SJSA1 (cell line): Measurements from ENCODE around the gene LIG3. TPM values are rescaled to one million over a fixed set of nuclear protein-coding genes. Genes with fewer than 3 reads are reported as not detected.
"Not testable (repeated sequence)": the region's sequence is repeated elsewhere in the genome, so short reads cannot be mapped to it uniquely, and the experiment has no call there.

Experiments used
- DNase-seq, 2 experiments: peaks; one replicate each; pipeline ENCODE4 v3.0.0-alpha.2; 2015 to 2020; ENCODE audit warnings: low spot score in 2 of 2, low read depth in 1 of 2
- H3K27ac ChIP-seq: fragments of 250-450 bp; sonication (Bioruptor Pico); 2 replicates; pipeline ENCODE4 v1.5.1; 2020; ENCODE audit warnings: mild to moderate bottlenecking, moderate library complexity
- H3K27me3 ChIP-seq: fragments of 250-450 bp; sonication (Bioruptor Pico); replicated peaks from 2 replicates; pipeline ENCODE4 v1.5.1; 2020; ENCODE audit warnings: mild to moderate bottlenecking, moderate library complexity
- H3K36me3 ChIP-seq: fragments of 250-450 bp; sonication (Bioruptor Pico); 2 replicates; pipeline ENCODE4 v1.5.1; 2020; ENCODE audit warnings: mild to moderate bottlenecking
- H3K4me1 ChIP-seq: fragments of 250-450 bp; sonication (Bioruptor Pico); replicated peaks from 2 replicates; pipeline ENCODE4 v1.6.1; 2021; ENCODE audit warnings: mild to moderate bottlenecking
- H3K4me3 ChIP-seq: fragments of 250-450 bp; sonication (Bioruptor Pico); 2 replicates; pipeline ENCODE4 v1.5.1; 2020; ENCODE audit warnings: mild to moderate bottlenecking
- H3K9me3 ChIP-seq: fragments of 250-450 bp; sonication (Bioruptor Pico); replicated peaks from 2 replicates; pipeline ENCODE4 v1.5.1; 2020; ENCODE audit warnings: mild to moderate bottlenecking
- total RNA-seq: library from RNA; depleted of rRNA; stranded (reverse); fragments of >200 nt; shearing (Covaris generic); gene quantifications from 2 replicates; pipeline ENCODE4 v1.2.3, GENCODE V29; 2014

Gene LIG3
- total RNA-seq, 1 experiment from 2014 or later = 26.0 TPM

DNA sequence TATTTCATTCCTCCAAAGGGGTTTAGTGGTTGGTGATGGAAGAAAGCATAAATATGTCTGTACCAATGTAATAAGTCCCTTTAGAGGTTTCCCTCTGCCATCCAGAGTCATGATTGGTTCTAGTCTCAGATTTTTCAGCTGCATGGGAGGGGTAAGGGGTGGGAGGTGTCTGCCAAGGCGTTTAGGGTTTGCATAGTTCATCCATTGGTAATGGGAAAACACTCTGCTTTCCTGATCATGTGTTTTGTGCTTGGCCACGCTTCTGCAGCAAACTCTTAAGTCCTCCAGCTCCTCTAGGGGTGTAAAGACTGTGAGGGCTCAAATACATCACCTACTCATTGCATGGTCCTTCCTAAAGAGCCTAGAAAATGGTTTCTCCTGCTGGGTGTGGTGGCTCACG, 29.8 kb downstream of the LIG3 start:
- no peaks in the 10 kb centered on the region for H3K27me3 ChIP-seq
- H3K4me3 ChIP-seq = no peak overlapping the region
- no peaks in the 10 kb centered on the region for H3K9me3 ChIP-seq
- no peak overlapping the region for H3K27ac ChIP-seq
- peaks cover 11% of the 10 kb centered on the region for H3K36me3 ChIP-seq
- no peaks in the 10 kb centered on the region for H3K4me1 ChIP-seq
- DNase-seq = no peak

DNA sequence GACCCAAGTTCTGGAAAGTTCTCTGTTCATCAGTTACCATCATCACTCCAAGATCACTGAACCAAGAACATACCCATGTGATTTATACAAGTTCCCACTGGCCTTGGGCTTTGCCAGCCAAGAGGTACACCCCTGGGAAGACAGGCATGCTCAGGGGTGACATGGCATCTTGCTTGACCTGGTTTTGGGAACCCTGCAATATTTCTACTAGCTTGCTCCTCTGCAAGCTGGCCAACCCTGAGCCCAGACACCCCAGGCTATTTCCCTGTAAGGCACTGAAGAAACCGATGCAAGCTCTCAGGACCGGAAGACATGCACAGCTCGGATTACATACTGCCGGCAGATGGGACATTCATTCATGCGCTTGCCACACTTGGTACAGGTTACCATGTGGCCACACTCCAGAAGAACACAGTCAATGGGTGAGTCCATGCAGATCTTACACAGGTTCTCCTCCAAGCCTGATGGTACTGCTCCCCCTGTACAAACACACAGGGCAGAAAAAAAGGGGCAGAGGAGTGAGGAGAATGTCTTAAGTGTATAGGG, 31.4 kb downstream of the LIG3 start:
- no peak overlapping the region for H3K4me3 ChIP-seq
- no peaks in the 10 kb centered on the region for H3K9me3 ChIP-seq
- H3K27me3 ChIP-seq = no peaks in the 10 kb centered on the region
- peaks cover 26% of the 10 kb centered on the region for H3K36me3 ChIP-seq
- no peaks in the 10 kb centered on the region for H3K4me1 ChIP-seq
- no peak overlapping the region for H3K27ac ChIP-seq
- DNase-seq = no peak

DNA sequence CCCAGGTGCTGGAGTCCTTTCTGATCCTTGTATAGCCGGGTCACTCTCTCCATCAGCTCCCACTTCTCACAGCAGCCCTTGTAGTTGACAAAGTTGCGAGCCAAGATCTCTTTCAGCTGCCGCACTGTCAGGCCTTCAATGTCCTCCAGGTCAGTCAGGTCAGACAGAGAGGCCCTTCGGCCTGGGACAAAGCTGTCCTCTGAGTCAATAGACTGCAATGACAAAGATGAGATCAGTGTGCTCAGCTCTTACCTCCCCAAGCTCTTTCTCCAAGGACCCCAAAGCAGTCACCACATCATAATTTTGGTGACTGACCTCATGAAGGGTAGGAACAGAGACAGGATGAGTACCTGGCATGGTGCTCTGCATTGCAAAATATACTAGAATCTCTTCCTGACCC, 36.1 kb downstream of the LIG3 start:
- Histone ChIP-seq H3K4me1 (no peaks in the 10 kb centered on the region), H3K9me3 (no peaks in the 10 kb centered on the region), H3K36me3 (peaks cover 35% of the 10 kb centered on the region), H3K4me3 (no peak overlapping the region), H3K27ac (no peak overlapping the region), H3K27me3 (no peaks in the 10 kb centered on the region)
- DNase-seq = no peak

DNA sequence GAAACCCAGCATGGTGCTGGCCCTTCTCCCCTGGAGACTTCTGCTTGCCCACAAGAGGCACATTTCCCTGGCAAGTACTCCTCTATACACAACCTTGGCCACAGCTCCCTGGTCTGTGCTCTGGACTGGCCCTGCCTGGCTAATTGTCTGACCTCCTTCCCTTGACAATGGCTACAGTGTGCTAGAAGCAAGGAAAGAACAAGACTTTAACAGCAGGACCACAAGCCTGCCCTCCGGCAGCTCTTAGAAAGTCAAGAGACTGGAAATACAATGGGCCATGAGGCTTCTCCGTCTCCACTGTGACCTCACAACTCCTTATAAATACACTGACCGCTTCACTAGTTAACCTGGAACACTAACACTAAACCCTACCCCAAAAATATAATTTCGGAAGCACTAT, 36.7 kb downstream of the LIG3 start:
- no peaks in the 10 kb centered on the region for H3K9me3 ChIP-seq
- no peak for DNase-seq
- peaks cover 35% of the 10 kb centered on the region for H3K36me3 ChIP-seq
- no peaks in the 10 kb centered on the region for H3K27me3 ChIP-seq
- H3K4me1 ChIP-seq = peaks cover under 1% of the 10 kb centered on the region; the same call in 1 of the 2 replicates
- no peak overlapping the region for H3K4me3 ChIP-seq
- no peak overlapping the region for H3K27ac ChIP-seq

DNA sequence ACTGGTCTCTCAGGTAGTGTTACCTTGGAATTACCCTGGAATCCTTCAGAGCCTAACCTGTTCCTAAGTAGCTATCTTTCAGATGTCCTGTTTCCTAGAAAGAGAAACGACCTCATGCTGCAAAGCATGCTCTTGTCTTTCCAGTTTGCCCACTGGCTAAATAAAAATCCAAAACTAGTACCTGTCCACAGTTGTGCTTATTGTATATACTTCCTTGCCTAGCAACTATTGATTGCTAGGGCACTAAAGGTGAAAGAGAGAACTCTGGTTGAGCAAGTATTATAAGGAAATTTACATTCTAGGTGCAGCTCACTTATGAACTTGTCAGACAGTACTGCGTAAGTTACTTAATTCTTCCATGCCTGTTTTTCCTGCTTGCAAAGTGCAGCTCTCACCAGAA, 38.5 kb downstream of the LIG3 start:
- H3K4me3 ChIP-seq = no peak overlapping the region
- DNase-seq = no peak
- H3K27me3 ChIP-seq = no peaks in the 10 kb centered on the region

DNA sequence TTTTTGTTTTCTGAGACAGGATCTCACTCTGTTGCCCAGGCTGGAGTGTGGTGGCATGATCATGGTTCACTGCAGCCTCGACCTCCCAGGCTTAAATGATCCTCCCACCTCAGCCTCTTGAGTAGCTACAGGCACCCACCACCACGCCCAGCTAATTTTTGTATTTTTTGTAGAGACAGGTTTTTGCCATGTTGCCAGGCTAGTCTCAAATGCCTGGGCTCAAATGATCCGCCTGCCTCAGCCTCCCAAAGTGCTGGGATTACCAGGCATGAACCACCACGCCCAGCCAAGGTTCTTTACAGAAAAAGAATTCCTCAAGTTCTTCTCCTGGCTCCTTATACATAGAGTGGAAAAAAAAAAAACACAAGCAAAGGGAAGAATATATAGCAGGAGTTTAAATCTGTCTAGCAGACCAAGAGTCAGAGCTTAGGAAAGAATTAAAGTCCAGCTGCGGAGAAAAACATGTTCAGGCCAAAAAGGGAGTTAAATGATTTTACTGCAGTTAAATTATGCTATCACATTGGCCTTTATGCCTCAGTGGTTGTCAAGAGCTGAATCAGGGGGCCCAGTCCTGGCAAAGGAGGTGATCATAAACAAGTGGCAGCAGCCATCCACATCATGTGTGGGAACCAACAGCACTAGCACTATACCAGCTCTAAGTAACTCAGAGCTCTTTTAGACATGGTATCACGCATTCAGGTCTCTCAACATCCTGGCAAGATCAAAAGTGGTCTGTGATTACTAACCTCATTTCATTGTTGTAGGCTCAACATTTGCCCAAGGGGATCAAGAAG, 39.3 kb downstream of the LIG3 start:
- no peaks in the 10 kb centered on the region for H3K9me3 ChIP-seq
- no peak overlapping the region for H3K4me3 ChIP-seq
- H3K4me1 ChIP-seq = peaks cover 11% of the 10 kb centered on the region
- no peak overlapping the region for H3K27ac ChIP-seq
- DNase-seq = no peak
- peaks cover 32% of the 10 kb centered on the region for H3K36me3 ChIP-seq
- H3K27me3 ChIP-seq = no peaks in the 10 kb centered on the region

More for the DNA sequence above, 38.5 kb downstream of the LIG3 start:
- Histone ChIP-seq H3K4me1 (peaks cover 11% of the 10 kb centered on the region), H3K9me3 (no peaks in the 10 kb centered on the region), H3K36me3 (peaks cover 32% of the 10 kb centered on the region), H3K27ac (no peak overlapping the region)

DNA sequence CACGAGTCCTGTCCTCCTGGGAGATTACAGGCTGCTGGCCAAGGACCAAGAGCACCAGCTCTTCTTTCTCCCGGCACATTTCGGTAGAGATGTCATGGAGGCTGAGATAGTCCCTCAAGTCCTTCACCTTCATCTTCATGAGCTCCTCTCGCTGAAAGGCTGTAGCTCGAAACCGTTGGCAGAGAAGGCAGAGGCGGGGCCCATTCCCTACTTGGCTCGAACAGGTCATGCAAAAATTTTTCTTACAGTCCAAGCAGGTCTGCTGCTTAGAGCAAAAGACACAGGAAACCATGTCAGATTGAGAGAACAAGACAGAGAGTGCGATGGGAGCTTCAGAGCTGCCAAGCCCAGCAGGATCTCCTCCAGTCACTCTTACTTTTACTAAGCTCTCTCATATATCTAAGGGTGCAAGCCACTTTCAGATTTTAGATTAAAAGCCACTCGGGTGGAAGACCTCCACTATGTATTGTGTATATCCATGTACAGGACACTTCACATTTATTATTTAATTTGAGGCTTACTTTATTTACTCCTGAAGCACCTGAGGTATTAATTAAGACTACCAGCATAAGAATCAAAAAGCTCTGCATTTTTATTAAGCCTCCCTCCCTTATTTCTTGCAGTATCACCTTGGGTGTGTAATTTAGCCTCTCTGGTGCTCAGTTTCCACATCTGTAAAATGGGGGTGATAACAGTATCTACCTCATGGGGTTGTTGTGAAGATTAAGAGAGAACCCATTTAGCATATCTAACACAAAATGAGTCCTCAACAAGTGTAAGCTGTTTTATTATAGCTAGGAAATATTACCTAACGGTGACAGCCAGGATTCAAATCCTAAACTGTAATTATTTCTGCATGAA, 41.4 kb downstream of the LIG3 start:
- Histone ChIP-seq H3K36me3 (peaks cover 21% of the 10 kb centered on the region), H3K4me1 (peaks cover 11% of the 10 kb centered on the region), H3K27me3 (no peaks in the 10 kb centered on the region), H3K9me3 (no peaks in the 10 kb centered on the region), H3K4me3 (no peak overlapping the region), H3K27ac (peak overlapping the region; percentile 48)
- no peak for DNase-seq

DNA sequence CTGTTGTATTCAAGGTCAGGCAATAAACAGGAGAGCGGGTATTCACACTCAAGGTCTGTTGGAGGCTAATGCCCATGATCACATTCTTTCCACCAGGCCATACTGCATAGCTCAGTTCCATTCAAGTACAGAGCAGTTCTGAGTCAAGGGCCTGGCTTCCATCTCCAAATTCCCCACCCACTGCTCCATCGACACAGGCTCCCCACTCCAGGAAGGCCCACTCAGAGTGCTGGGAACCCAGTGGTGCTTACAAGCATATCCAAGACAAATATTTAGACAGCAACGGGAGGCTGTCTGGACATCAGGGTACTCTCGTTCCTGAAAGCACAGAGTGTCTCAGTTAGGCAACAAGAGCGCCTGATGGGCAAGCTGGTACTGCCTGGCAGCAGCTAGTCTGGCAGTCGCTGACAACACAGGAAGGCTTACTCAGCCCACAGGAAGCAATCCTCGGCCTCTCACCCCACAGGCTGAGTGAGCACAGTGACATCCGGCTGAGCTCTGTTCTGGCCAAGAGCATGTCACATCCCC, 42.3 kb downstream of the LIG3 start:
- Histone ChIP-seq H3K27ac (peak overlapping the region; percentile 48), H3K27me3 (no peaks in the 10 kb centered on the region), H3K36me3 (peaks cover 16% of the 10 kb centered on the region), H3K4me3 (no peak overlapping the region), H3K4me1 (peaks cover 11% of the 10 kb centered on the region), H3K9me3 (no peaks in the 10 kb centered on the region)
- peak; percentile 46 to 68 for DNase-seq

DNA sequence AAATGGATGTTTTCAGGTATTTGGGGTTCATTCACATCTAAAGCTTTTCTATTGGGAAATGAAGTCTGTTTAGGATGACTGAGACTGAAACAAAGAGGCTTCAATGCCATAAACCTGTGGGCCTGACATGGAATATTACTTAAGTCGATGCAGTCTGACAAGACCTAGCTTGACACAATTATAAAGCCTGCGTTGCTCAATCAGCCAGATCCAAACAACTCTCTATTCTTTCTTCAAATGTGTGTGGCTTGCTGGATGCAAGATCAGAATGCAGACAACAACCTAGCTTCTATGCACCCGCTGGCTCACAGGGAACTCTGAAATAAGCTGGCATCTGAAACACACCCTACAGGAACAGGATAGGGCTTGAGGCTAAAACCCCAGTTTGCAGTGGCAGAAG, 43.2 kb downstream of the LIG3 start:
- no peak overlapping the region for H3K27ac ChIP-seq
- peaks cover 16% of the 10 kb centered on the region for H3K36me3 ChIP-seq
- no peaks in the 10 kb centered on the region for H3K27me3 ChIP-seq
- DNase-seq = no peak
- H3K4me3 ChIP-seq = no peak overlapping the region
- peaks cover 15% of the 10 kb centered on the region for H3K4me1 ChIP-seq
- H3K9me3 ChIP-seq = no peaks in the 10 kb centered on the region

DNA sequence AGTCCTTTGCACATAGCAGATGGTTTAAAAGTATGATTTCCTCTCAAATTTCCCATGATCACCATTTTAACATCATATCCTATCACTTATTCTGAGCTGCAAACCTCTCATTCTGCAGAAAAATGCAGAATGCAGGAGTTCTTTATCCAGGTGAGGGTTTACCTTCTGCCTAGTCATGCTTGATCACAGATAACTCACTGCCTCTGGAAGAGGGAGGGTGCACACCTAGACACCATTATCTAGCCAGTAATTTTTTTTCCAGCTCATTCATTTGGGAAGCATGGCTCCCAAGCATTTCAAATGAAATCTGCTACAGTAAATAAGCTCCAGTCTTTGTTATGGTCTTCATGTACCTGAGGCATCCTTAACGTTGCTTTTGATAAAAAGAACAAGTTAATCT, 45.2 kb downstream of the LIG3 start:
- Histone ChIP-seq H3K4me1 (peaks cover 20% of the 10 kb centered on the region), H3K27me3 (no peaks in the 10 kb centered on the region), H3K27ac (no peak overlapping the region), H3K36me3 (peaks cover 12% of the 10 kb centered on the region), H3K9me3 (no peaks in the 10 kb centered on the region), H3K4me3 (no peak overlapping the region)
- no peak for DNase-seq

DNA sequence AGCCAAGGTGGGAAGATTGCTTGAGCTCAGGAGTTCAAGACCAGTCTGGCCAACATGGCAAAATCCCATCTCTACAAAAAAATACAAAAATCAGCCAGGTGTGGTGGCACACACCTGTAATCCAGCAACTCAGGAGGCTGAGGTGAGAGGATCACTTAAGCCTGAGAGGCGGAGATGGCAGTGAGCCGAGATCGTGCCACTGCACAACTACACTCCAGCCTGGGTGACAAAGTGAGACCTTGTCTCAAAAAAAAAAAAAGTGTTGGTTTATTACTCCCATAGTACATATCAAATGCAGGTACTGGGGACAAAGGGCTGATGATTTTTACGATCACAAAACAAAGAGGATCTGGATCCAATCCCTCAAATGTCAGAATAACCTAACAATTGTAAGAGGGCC, 47.8 kb downstream of the LIG3 start:
- not testable (repeated sequence) for H3K4me3 ChIP-seq, H3K27ac ChIP-seq, H3K4me1 ChIP-seq, H3K27me3 ChIP-seq, DNase-seq, H3K9me3 ChIP-seq, H3K36me3 ChIP-seq

DNA sequence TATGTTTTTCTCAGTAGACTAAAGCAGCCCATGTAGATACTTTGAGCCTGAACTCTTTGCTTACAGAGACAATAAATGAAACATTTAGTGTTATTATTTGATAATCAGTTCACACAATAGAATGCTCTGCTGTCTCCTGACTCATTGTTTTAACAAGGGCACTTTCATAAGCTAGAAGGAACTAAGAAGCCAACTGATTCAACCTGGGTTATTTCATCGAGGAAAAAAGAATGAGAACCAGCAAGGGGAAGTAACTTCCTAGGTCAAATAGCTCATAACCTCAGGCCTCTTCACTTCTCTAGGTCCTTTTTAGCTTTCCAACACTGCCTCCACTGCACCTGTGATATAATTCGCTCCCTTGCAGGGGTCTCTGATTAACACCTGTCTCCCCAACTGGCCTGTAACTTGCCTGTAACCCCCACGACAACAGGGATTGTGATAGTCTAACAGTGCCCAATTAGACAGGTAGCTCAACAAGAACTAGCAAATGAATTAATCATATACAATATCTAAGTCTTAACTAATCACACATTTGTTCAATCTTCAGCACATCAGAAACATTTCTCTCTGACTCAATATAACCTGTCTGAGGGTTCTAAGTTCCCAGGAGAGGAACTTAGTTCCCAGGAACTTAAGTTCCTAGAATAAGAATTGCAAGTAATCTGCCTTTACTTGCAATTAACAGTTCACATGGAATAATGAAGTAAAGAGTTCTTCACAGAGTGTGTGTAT, 48.4 kb downstream of the LIG3 start:
- Histone ChIP-seq H3K4me1 (peaks cover 9% of the 10 kb centered on the region), H3K4me3 (no peak overlapping the region), H3K36me3 (peaks cover 5% of the 10 kb centered on the region), H3K9me3 (no peaks in the 10 kb centered on the region), H3K27me3 (no peaks in the 10 kb centered on the region), H3K27ac (no peak overlapping the region)
- peak in 1 of 2 experiments; percentile 3 for DNase-seq

DNA sequence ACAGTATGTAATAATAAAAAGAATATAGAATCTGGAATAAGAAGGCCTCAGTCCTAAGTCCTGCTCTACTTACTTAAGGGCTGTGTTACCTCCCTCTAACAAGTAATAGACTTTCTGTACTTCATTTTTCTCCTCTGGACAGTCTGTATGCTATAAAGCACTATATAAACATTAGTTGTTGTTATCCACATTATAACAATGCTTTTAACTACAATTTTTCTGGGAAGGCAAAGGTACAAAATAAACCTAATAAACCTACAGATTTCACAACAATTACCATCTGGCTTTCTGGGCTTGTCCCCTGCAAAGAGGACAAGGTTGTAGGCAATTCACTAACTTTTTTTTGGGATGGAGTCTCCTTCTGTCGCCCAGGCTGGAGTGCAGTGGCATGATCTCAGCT, 50.5 kb downstream of the LIG3 start:
- no peak overlapping the region for H3K27ac ChIP-seq
- H3K36me3 ChIP-seq = peaks cover 5% of the 10 kb centered on the region
- H3K4me3 ChIP-seq = no peak overlapping the region
- no peaks in the 10 kb centered on the region for H3K9me3 ChIP-seq
- DNase-seq = no peak
- peaks cover 9% of the 10 kb centered on the region for H3K4me1 ChIP-seq
- no peaks in the 10 kb centered on the region for H3K27me3 ChIP-seq
